GM18907 (cell line): ENCODE data around the gene UGT1A10.
"Not testable (repeated sequence)": the region's sequence is repeated elsewhere in the genome, so short reads cannot be mapped to it uniquely, and the experiment has no call there.

Experiments
- ATAC-seq: cut with Tn5 transposase; IDR thresholded peaks from one replicate; pipeline ENCODE4 v1.9.1; 2021; ENCODE audit warnings: mild to moderate bottlenecking, moderate library complexity; ENCODE audit not compliant: unreplicated experiment

Gene UGT1A10

GRCh38 chr2:233655043-233655442 lies 18.8 kb downstream of the UGT1A10 start:
- ATAC-seq, result no peak

GRCh38 chr2:233655943-233656342 lies 19.7 kb downstream of the UGT1A10 start:
- ATAC-seq, result not testable (repeated sequence)

GRCh38 chr2:233656443-233656842 lies 20.2 kb downstream of the UGT1A10 start:
- ATAC-seq, result no peak

GRCh38 chr2:233658610-233659009 lies 22.4 kb downstream of the UGT1A10 start:
- no peak for ATAC-seq

- no peak for ATAC-seq
Observed at GRCh38 chr2:233663911-233664310, 27.7 kb downstream of the UGT1A10 start.

- ATAC-seq, result no peak
Observed at GRCh38 chr2:233668605-233669260, 32.5 kb downstream of the UGT1A10 start.

GRCh38 chr2:233671290-233672161 lies 35.3 kb downstream of the UGT1A10 start, which contains the start of gene UGT1A9:
Gene UGT1A9, plus strand, starts transcription at chr2:233671898. Its CDS starts 37 bp downstream, at chr2:233671935.
- no peak for ATAC-seq

GRCh38 chr2:233672886-233673285 lies 36.6 kb downstream of the UGT1A10 start:
- no peak for ATAC-seq

GRCh38 chr2:233673896-233674295 lies 37.6 kb downstream of the UGT1A10 start:
- ATAC-seq, result no peak

GRCh38 chr2:233674314-233674713 lies 38.1 kb downstream of the UGT1A10 start:
- ATAC-seq, result no peak

- no peak for ATAC-seq
Observed at GRCh38 chr2:233674995-233675394, 38.7 kb downstream of the UGT1A10 start.

GRCh38 chr2:233676046-233676445 lies 39.8 kb downstream of the UGT1A10 start:
- no peak for ATAC-seq

- no peak for ATAC-seq
Observed at GRCh38 chr2:233679196-233679595, 42.9 kb downstream of the UGT1A10 start.

GRCh38 chr2:233680361-233681045 lies 44.3 kb downstream of the UGT1A10 start:
- ATAC-seq, result no peak

- ATAC-seq, result no peak
Observed at GRCh38 chr2:233681521-233682099, 45.4 kb downstream of the UGT1A10 start, which contains the start of gene UGT1A7. Gene UGT1A7, plus strand, starts transcription at chr2:233681901. Its CDS starts 37 bp downstream, at chr2:233681938.

- no peak for ATAC-seq
Observed at GRCh38 chr2:233684640-233685039, 48.4 kb downstream of the UGT1A10 start.

GRCh38 chr2:233686928-233687327 lies 50.7 kb downstream of the UGT1A10 start:
- no peak for ATAC-seq

- ATAC-seq, result no peak
Observed at GRCh38 chr2:233688341-233688740, 52.1 kb downstream of the UGT1A10 start.

- ATAC-seq, result no peak
Observed at GRCh38 chr2:233689031-233689430, 52.8 kb downstream of the UGT1A10 start.

GRCh38 chr2:233689501-233689900 lies 53.3 kb downstream of the UGT1A10 start:
- ATAC-seq, result no peak

GRCh38 chr2:233690444-233690843 lies 54.2 kb downstream of the UGT1A10 start:
- ATAC-seq, result no peak
